ENCODE data around the gene CACFD1.

Gene CACFD1

DNA sequence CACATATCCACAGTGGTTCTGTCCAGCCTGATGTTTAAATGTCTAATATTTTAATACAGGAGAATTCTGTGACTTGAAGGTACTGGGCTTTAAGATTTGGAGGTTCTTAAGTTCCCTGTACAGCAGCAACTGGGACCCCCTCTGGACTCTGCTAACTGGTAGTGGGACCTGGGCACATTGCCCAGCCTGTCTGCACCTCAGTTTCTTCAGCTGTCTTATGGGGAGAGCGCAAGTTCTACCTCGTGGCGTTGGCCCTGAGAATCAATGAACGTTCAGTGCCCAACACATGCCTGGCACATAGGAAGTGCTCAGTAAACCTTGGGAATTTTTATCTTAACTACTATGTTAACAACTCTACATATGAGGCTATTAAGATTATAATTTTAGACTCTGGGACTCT is 17.7 kb downstream of the CACFD1 start:
- TF ChIP-seq, protein P1, sequence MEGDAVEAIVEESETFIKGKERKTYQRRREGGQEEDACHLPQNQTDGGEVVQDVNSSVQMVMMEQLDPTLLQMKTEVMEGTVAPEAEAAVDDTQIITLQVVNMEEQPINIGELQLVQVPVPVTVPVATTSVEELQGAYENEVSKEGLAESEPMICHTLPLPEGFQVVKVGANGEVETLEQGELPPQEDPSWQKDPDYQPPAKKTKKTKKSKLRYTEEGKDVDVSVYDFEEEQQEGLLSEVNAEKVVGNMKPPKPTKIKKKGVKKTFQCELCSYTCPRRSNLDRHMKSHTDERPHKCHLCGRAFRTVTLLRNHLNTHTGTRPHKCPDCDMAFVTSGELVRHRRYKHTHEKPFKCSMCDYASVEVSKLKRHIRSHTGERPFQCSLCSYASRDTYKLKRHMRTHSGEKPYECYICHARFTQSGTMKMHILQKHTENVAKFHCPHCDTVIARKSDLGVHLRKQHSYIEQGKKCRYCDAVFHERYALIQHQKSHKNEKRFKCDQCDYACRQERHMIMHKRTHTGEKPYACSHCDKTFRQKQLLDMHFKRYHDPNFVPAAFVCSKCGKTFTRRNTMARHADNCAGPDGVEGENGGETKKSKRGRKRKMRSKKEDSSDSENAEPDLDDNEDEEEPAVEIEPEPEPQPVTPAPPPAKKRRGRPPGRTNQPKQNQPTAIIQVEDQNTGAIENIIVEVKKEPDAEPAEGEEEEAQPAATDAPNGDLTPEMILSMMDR (IDR thresholded peaks at IDR 0.05; ENCODE audit: control insufficient read depth, extremely low read depth, insufficient read depth) = no peak
- no peak for DNase-seq (ENCODE audit: low read depth)
- no peak overlapping the region for H3K4me3 ChIP-seq (ENCODE audit: low read depth, low read length)

DNA sequence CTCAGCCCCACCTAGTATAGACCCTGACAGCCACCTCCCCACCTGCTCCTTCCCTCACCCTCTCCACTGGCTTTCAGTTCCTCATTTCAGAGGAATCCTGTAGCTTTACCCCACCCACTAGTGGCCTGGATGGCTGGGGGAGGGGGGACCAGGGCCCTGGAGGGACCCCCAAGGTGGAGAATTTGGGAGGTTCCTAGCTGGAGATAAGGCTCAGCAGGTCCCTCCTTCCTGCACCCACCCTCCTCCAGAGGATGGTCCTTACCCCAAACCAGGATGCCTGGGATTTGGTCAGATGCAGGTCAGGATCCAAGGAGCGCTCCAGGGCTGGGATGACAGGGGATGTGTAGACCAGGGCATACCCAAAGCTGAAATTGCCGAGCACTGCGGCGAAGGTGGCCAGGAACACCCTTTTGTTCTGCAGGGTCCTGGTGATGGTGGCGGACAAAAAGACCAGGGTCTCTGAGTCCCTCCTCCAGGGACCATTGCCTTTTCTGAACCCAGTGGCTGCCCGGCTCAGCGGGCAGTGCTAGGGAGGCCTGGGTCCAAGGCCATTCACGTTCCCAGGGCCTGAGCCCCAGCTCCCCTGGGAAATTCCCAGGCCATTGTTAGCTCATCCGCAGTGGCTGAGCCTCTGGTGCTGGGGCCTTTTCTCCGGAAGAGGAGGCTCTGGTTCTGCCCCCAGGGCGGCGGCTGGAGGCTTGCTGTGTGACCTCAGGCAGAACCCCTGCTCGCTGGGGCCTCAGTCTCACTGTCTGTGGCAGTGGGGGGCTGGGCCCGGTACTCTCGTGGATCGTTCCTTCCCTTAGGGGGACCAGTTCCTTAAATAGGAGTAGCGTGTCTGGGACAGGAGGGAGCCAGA is 18.4 kb downstream of the CACFD1 start:
- TF ChIP-seq, protein P1 (IDR thresholded peaks at IDR 0.05; ENCODE audit: control insufficient read depth, extremely low read depth, insufficient read depth) = no peak
- H3K4me3 ChIP-seq (ENCODE audit: low read depth, low read length) = peak overlapping the region; percentile 58
- DNase-seq (ENCODE audit: low read depth) = no peak

DNA sequence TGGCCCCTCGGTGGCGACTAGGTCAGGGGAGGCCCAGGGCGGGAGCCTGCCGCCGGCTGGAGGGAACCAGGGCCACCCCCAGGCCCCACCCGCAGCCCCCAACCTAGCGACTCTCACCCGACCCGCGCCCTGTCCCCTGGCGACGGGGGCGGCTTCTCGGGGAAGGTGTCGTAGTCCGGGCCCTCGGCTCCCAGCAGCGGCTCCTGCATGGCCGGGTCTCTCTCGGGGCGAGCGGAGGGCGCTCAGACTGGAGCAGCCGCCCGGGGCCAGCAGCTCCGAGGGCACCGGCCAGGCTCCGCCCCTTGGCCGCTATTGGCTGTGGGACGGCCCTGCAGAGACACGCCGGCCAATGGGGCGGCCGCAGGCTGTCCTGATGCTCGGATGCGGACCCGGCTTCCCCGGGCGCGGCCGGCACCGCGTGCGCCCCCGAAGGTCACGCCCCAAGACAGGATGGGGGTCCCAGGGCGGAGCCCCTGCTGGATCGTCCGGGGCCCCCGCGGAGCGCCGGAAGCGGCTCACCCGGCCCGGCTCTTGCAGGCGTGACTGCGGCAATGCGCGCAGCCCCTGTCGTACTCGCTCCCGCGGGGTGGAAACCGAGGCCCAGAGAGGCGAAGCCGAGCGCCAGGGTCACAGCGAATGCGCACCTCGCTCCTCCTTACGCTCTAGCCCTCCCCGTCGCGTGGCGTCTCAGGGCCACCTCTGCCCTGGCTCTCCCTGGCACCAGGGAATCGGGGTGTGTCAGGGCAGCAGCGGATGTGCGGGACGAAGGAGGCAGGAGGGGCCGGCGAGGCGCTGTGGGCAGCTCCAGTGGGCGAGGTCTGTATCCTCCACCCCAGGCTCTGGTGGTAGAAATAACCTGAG is 19.3 kb downstream of the CACFD1 start, which contains the start of gene SLC2A6:
Gene SLC2A6, minus strand, starts transcription at position 249 of the 861 bp plus-strand sequence. Its CDS starts 40 bp downstream, at position 209.
- TF ChIP-seq, protein P1 (IDR thresholded peaks at IDR 0.05; ENCODE audit: control insufficient read depth, extremely low read depth, insufficient read depth) = no peak

DNA sequence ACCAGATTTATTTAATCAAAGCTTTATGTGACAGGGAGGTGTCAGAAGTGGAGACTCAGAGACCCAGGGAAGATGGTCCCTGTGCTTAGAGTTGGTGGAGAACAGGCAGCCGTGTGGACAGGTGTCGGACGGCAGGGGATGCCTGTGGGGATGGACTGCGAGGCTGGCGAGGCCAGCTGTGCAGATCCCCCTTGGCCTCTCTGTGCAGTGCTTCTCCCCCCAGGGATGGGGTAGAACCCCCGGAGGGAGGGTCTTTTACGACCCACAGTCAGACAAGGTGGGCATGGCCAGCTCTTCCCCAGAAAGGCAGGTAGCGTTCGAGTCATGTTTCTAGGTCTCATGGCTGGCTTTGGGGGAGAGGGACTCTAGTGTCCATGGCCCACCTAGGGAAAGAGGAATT is 23.8 kb downstream of the CACFD1 start:
- no peak overlapping the region for H3K4me3 ChIP-seq (ENCODE audit: low read depth, low read length)
- TF ChIP-seq, protein P1 (IDR thresholded peaks at IDR 0.05; ENCODE audit: control insufficient read depth, extremely low read depth, insufficient read depth) = no peak
- DNase-seq (ENCODE audit: low read depth) = no peak

More for the DNA sequence above, 19.3 kb downstream of the CACFD1 start, which contains the start of gene SLC2A6:
- peak within 1 kb of the TSS; percentile 58 for H3K4me3 ChIP-seq (ENCODE audit: low read depth, low read length)
- DNase-seq (ENCODE audit: low read depth) = no peak

DNA sequence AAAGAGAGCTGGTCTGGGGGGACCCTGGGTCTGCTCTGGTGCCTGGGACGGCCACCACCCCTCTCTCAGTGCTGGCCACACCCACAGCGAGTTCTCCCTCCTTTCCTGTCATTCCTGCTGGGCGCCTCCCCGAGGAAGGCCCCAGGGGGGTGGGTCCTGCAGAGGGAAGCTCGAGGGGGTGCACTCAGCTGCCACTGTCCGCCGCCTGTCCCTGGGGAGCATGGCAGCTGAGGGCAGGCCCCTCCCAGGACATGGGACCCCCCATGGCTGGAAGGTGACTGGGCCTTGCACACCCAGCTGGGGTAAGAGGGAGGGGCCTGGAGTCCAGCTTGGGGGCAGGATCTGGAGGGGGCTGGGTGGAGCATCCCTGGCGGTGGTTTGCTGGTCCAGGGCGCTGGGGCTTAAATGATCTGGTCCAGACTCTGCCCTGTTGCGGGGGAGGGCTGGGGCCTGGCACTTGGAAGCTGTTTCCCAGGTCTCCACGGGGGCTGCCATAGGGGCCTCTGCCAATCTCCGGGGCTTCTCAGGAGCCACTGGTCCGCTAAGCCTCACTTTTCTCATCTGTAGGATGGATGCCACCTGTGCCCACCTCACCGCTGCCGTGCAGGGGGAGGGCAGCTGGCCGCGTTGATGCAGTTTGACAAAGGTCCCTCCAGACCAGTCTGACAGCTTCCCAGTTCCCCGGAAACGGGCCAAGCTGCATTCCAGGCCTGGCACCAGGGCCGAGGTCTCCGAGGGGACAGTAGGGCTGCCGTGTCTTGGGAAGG is 25.1 kb downstream of the CACFD1 start:
- TF ChIP-seq, protein P1 (IDR thresholded peaks at IDR 0.05; ENCODE audit: control insufficient read depth, extremely low read depth, insufficient read depth) = no peak
- DNase-seq (ENCODE audit: low read depth) = no peak
- H3K4me3 ChIP-seq (ENCODE audit: low read depth, low read length) = no peak overlapping the region

DNA sequence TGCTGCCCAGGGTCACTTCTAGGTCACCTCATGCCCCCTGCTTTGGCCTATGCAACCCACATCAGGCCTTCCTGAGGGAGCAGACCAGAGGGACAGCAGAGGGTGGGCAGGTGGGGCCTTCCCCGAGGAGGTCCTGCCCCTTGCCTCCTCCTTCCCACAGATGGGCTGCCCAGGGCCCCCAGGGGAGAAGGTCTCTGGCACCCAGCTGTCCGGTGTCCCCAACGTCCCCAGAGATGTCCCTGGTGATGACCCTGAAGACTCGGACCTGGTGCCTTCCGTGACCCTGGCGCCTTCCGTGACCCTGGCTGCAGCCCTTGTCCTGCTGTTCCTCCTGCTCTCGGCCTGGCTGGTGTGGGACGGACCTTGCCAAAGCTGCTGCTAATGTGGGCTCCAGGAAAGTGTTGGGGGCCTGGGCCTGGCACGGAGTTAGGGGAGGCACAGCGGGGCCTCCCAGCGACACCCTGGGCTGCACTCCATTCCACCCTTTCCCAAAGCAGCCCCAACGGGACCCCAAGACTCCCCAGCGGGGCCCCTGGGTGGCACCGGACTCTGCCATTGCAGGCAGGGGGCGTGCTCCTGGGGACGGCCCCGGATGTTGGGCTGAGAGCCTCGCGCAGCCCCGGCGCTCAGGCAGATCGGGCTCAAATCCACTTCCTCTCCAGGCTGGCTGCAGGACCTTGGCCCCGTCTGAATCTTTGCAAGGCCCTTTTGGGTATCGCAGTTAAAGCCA is 25.9 kb downstream of the CACFD1 start:
- no peak for DNase-seq (ENCODE audit: low read depth)
- no peak overlapping the region for H3K4me3 ChIP-seq (ENCODE audit: low read depth, low read length)
- TF ChIP-seq, protein P1 (IDR thresholded peaks at IDR 0.05; ENCODE audit: control insufficient read depth, extremely low read depth, insufficient read depth) = no peak
